HG02798 (cell line): Measurements from ENCODE around the gene FAM32A.
A peak's percentile ranks its signal among the peaks of the same experiment; 100 is the strongest.
"Not testable (repeated sequence)": the region's sequence is repeated elsewhere in the genome, so short reads cannot be mapped to it uniquely, and the experiment has no call there.

Source experiments
- ATAC-seq: cut with Tn5 transposase; IDR thresholded peaks from one replicate; pipeline ENCODE4 v1.9.1; 2021; ENCODE audit warnings: mild to moderate bottlenecking; ENCODE audit not compliant: unreplicated experiment, poor library complexity

Gene FAM32A

DNA sequence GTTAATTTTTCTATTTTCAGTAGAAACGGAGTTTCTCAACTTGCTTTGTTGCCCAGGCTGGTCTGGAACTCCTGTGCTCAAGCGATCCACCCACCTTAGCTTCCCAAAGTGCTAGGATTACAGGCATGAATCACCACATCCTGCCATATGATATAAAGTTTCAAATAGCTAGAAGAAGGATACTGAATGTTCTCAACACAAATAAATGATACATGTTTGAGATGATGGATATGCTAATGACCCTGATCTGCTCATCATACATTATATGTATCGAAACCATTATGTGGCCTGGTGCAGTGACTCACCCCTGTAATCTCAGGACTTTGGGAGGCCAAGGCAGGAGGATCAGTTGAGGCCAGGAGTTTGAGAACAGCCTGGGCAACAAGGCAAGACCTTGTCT is 23.4 kb upstream of the FAM32A start:
- no peak for ATAC-seq

DNA sequence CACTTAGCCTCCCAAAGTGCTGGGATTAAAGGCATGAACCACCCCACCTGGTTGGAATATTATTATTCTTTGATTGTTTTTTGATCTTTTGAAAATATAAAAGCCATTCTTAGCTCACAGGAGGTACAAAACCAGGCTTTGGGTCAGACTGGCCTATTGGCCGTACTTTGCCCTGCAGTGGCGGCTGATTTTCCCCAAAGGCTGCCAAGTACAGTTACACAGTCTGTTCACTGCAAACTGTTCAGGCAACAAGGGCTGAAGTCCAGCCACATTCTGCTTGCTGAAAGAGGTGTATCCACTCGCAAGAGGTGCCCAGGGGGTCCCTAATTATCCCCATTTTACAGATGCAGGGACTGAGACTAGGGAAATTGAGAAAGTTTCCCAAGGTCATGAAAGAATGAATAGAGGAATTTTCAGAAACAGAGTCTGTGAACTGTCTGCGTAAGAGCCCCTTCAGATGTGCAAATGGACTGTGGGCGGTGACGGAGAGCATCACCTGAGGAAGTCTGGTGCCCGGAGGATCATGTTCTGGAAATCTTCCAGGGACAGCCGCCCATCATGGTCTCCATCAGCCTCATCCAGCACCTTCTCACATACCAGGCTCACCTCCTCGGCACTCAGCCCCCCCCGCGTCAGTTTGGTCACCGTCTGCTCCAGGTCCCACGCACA is 20.9 kb upstream of the FAM32A start:
- no peak for ATAC-seq

DNA sequence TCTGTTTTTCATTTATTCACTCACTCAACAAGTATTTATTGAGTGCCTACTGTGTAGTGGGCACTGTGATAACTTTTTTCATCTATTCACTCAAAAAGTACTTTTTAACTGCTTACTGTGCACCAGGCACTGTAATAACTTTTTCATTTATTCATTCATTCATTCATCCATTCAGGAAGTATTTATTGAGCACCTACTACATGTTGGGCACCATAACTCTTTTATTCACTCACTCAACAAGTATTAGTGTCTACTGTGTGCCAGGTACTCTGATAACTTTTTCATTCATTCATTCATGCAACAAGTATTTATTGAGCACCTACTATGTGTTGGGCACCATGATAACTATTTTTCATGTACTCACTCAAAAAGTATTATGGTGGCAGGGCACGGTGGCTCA is 18.8 kb upstream of the FAM32A start:
- no peak for ATAC-seq

DNA sequence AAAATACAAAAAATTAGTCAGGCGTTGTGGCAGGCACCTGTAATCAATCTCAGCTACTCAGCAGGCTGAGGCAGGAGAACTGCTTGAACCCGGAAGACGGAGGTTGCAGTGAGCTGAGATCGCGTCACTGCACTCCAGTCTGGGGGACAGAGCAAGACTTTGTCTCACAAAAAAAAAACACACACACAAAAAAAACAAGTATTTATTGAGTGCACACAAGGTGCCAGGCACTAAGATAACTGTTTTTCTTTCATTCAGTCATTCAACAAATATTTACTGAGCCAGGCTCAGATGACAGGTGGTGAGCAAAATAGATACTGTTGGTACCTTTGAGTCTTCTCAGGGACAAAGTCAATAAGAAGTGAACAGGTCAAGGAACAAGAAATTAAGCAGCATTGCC is 18.2 kb upstream of the FAM32A start:
- ATAC-seq: no peak

DNA sequence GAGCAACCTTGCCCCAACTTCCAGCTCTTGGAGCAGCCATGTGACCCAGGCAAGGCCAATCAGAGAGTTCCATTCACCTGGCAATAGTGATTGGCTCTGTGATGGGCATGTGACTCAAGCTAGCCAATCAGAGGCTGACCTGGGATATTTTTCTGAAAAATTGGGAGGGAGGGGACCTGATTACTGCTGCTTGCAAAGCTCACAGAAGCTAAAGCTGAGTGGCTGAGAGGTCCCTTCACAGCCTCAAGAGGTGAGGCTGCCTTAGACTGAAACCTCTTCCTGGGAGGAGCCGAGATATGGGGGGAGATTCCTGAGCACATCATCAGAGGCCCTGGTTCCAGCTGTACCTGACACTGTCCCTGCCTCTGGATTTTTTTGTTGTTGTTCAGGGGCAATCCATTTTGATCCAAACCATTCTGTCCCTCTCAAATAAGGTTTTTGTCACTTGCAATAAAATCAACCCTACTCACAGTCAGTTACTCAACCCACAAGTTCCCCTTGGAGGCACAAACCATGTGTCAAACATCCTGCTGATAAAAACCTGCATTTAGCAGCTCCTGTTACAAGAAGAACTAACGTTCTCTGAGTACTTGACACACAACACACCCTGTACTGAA is 16.6 kb upstream of the FAM32A start:
- ATAC-seq: no peak

DNA sequence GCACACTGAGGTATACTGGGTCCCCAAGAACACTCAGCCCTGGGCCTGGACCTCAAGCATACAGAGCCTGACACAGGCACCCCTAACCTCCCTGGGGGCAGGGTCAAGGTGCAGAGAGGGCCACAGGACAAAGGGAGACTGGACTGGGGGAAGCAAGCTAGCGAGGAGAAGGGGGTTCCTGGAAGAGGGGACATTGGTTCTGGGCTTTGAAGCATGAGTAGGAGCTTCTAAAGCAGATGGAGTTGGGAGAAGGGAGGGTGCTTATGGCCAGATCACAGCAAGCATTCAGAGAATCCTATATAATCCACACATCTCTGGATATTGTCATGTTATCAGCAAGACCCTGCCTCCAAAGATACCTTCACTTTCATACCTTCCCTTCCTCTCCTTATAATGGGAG is 15.1 kb upstream of the FAM32A start:
- ATAC-seq: no peak

DNA sequence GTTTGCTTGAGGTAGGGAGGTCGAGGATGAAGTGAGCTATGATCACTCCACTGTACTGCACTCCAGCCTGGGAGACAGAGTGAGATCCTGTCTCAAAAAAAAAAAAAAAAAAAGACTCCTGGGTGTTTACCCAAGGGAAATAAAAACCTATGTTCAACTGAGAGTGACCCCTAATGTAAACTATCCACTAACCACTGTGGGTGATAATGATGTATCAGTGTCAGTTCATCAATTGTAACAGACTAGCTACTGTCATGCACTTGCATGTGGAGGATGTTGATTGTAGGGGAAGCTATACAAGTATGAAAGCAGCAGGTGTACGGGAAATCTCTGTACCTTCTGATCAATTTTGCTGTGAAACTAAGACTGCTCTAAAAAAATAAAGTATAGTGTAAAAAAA is 9.3 kb upstream of the FAM32A start:
- peak; percentile 63 for ATAC-seq

DNA sequence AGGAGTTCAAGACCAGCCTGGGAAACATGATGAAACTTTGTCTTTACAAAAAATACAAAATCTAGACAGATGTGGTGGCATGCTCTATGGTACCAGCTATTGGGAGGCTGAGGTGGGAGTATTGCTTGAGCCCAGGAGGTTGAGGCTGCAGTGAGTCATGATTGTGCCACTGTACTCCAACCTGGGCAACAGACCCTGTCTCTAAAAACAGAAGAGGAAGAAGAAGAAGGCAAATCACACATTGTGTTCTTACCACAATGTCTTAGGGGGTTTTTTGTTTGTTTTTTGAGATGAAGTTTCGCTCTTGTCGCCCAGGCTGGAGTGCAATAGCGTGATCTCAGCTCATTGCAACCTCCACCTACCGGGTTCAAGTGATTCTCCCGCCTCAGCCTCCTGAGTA is 6.3 kb upstream of the FAM32A start:
- not testable (repeated sequence) for ATAC-seq

DNA sequence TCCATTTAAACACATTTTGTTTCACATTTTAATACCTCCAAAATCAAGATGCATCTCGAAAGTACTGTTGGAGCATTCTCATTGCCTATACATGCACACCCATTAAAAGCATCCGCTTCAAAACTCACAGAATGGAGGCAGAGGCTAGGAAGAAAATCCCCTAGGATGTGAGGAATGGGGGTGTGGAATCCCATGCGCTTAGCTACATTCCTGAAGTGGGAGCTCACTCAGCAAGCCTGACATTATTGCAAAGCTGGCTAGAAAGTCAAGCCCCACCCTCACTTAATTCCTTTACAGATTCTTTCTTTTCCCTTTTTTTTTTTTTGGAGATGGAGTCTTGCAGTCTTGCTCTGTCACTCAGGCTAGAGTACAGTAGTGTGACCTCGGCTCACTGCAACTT is 4.6 kb upstream of the FAM32A start:
- no peak for ATAC-seq

DNA sequence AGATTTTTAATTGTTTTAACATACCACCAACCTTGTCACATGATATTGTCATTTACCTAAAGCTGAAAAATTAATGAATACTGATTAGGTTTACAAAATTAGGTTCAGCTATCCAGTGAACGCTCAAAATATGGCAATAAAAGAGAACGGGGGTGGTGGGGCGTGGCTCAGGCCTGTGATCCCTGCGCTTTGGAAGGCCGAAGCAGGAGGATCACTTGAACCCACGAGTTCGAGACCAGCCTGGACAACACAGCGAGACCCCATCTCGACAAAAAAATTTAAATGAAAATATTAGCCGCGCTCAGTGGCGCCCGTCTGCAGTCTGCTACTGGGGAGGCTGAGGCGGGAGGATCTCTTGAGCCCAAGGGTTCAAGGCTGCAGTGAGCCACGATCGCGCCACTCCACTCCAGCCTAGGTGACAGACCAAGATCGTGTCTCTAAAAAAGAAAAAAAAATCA is 516 bp upstream of the FAM32A start:
- ATAC-seq: no peak

DNA sequence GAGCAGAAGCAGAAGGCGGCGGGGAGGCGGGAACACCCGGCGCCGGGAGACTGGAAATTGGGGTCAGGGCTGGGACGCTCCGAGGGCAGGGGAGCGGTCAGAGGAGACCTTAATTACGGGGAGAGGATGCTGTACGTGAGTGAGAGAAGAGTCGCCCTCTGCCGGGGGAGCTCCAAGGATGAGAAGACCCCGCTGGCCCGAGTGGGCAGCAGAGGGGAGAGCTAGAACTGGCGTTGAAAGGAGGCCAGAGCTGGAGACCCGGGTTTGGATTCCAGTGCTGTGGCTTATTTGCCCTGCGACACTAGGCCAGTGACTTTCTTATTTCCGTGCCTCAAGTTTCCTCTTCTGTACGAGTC is 536 bp downstream of the FAM32A start:
- no peak for ATAC-seq

DNA sequence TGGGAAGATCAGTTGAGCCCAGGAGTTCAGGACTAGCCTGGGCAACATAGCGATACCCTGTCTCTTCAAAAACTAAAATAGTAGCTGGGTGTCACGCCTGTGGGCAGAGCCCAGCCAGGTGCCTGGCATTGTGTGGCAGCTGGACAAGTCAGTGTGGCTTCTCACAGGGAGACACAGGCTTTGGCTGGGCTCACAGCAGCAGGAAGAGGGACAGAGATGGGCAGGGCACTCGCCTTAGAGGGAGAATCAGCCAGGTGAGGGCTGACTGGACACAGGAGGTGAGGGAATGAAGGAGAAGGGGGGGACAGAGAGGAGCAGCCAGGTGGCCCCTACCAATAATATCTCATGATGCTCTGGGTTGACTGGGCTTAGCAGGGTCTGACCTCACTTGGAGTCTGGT is 3.3 kb downstream of the FAM32A start:
- no peak for ATAC-seq

DNA sequence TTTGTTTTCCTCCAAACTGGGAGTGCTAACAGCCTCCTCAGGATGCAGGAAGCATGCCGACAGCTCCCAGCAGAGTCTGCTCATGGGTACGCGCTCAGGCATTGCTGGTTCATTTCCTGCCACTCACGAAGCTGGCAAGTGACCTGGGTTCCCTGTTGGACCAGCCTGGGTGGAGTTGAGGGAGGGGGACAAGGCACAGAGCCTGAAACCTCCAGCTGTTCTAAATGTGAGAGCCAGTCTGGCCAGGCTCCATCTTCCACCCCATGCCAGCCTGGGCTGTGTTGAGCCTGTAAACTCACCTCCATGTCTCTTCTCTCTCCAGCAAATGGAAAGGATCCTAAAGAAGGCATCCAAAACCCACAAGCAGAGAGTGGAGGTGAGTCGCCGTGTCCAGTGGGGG is 5.0 kb downstream of the FAM32A start:
- no peak for ATAC-seq

DNA sequence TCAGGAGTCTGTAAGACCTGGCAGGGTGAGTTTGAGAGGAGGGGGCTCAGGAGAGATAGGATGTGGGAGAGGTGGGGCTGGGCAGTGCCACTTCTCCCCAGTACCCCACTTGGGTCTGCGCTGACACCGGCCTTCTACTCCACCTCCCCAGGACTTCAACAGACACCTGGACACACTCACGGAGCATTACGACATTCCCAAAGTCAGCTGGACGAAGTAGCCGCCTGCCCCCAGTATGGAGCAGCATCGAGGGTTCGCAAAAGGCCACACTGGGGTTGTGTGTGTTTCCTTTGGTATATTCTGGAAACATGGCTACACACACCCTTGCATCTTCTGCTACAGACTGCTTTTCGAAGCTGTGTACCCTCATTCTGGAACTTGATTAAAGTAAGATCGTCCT is 5.5 kb downstream of the FAM32A start:
- ATAC-seq: no peak

DNA sequence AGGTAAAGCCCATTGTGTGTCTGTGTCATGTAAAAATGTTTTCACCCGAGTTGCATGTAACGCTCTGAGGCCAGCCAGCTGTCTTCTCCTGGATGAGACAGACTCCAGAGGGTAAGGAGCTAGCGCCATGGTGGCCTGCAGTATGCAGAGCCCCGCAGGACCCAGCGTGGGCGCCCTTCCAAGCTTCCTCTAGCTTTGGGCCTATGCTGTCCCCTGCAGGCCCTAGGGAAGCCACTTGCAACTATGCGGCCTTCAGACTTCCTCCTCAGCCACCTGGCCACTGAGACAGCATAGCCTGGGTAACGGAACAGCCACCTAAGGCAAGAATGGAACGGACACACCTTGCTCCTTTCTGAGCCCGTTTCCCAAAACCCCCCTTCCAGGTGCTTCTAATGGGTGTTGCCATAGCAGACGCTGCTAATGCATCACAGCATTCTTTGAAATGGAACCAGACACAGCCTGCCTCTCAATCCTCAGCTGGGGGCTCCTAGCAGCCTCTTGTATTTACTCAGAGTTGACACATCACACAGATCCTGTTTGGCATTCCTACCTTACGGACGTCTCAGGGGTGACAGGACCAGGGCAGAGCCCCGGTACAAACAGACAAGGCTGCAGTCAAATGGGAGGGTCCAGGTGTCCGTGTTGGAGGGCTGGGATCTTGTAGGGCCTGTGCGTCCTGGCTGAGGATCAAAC is 6.2 kb downstream of the FAM32A start:
- ATAC-seq: no peak

DNA sequence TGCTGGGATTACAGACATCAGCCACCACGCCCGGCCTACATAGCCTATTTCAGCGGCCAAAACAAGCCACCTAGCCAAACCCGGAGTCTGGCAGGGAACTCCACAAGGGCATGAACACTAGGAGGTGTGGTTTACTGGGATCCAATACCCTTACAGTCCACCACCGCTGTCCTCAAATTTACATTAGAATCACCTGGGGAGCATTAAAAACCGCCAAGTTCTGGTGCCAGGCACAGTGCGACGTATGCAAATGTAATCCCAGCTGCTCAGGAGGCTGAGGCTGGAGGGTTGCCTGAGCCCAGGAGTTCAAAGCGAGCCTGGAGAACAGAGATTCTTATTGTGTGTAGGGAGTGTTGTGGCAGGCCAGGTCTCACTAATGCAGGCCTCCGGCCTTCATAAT is 8.3 kb downstream of the FAM32A start:
- ATAC-seq: no peak

DNA sequence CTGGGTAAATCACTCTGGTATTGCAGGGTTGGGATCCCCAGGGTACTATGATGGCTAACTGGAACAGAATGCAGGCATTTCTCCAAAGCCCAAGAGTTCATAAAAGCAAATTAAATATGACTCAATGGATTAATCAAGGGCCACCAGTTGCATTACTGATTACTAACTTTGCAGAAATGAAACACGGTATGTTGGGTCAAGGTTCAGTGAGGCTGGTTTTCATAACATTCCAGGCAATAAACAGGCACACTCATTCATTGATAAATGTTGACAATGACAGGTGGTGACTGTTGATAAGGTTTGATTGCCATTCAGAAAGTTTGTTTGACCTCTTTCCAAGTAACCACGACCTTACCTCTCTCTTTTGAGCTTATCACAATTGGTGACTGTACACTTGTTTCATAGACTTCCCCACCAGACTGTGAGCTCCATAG is 12.0 kb downstream of the FAM32A start:
- no peak for ATAC-seq

DNA sequence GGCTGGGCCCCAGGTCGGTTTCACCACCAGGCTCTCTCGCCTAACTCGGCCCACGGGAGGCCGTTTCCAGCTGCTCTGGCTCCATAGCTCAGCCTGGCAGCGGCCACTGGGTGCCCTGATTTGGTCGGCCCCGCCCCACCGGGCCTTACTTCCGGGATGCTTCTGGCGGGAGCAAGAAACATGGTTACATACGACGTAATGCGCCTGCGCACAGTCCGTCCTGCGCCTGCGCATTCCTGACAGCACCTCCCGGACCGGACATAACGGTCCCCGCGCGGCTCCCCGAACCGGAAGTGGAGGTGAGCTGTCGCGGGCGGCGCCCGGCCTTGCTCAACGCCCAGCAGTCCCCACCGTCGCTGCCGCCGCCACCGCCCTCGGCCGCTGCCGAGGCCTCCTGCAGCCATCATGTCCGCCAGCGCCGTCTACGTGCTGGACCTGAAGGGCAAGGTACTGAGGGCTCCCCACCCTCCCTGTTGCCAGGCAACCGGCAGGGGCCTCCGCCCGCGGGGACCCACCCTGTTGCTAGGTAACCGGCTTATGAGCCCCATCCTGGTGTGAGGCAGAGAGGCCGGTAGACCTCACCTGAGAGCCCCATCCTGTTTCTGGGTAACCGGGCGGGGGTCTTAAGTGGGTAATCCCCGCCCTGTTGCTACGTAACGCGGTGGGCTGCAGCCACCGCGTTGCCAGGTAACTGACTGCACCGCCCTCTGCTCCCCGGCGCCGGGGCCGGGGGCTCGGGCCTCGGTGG is 12.6 kb downstream of the FAM32A start, which contains the start of gene AP1M1:
TSS of gene AP1M1 (plus strand) at position 290 of the 748 bp plus-strand sequence. CDS start at position 406, 116 bp downstream.
- ATAC-seq: peak; percentile 89

DNA sequence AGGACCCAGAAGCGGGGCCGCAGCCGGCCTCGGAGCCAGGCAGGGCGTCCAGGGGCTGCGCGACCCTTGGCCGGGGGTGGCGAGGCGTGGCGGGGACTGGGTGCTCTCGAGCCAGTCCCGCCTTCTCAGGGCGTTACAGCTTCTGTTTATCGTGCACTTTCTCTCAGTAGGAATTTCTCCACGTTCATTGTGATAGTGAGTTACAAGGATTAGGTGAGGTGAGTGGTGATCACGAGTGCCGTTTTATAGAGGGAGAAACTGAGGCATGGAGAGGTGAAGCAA is 13.1 kb downstream of the FAM32A start:
- no peak for ATAC-seq

DNA sequence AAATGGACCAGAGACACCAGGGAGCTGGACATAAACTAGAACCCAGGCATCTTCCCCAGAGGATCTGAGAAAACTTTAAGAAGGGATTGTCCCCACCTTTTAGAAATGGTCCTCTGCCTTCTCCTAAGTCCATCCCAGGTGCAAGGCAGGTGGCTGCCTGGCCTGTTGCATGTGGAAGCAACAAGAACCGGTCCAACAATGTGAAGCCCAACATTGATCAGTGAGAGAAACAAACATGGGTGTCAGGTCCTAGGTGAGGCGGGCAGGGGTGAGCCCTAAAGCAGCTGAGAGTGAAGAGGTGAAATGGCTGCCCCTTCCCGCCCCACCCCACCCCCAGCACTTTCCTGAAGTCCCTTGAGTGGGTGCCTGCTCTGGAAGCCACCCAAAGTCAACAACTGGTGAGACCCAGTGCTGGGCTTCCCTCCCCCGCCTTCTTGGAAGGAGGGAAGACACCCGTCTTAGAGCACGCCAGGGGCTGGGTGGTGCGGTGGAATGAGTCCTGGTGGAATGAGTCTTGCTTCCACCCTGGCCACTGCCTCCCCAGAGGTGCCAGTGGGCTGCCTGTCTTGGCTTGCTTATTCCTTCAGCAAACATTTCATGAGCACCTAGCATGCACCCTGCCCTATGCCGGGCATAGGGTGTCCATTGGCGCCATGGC is 14.2 kb downstream of the FAM32A start:
- ATAC-seq: no peak
